B cell (primary cell): Measurements from ENCODE around the gene POC1B. TPM values are rescaled to one million over a fixed set of nuclear protein-coding genes. Genes with fewer than 3 reads are reported as not detected.
"Not testable (repeated sequence)": the region's sequence is repeated elsewhere in the genome, so short reads cannot be mapped to it uniquely, and the experiment has no call there.

Experiments
- ATAC-seq: fragments of 200-7000 bp; cut with Tn5 transposase; one replicate; pipeline ENCODE4 v1.10.0; 2021; ENCODE audit warnings: low read depth, mild to moderate bottlenecking, moderate number of reproducible peaks, moderate library complexity
- CTCF ChIA-PET: fragments of 350-600 bp; sonication (Branson Sonifier 250); formaldehyde crosslinking; loops from one replicate; lab custom pipeline; 2021; ENCODE audit warnings: antibody characterized with exemption, inconsistent platforms; lab: Charles Lee
- POLR2A ChIA-PET: fragments of 350-600 bp; sonication (Branson Sonifier 250); formaldehyde crosslinking; loops from one replicate; lab custom pipeline; 2021; ENCODE audit warnings: antibody characterized with exemption; lab: Charles Lee
- DNase-seq: peaks from one replicate; pipeline ENCODE4 v3.0.0; 2013
- H2AFZ ChIP-seq: 2 replicates; pipeline ENCODE4 v1.6.1; 2012; ENCODE audit warnings: mild to moderate bottlenecking, low read depth, low read length; ENCODE audit not compliant: insufficient read depth, poor library complexity, severe bottlenecking
- H3K27ac ChIP-seq, 2 donors: 1 replicate in 1 of 2; 2 replicates in 1 of 2; pipeline ENCODE4 v1.5.1; 2012 to 2013; ENCODE audit warnings: low read length in 2 of 2, mild to moderate bottlenecking in 2 of 2, moderate library complexity in 1 of 2
- H3K27me3 ChIP-seq, 4 experiments: fragments of 200-600 bp in 1 of 4; sonication (generic) in 1 of 4; replicated peaks in 1 of 4; 1 replicate in 2 of 4; 2 replicates in 2 of 4; pipeline versions ENCODE4 v1.6.1 to v1.7.0; 2013 to 2016; ENCODE audit warnings: low read length in 3 of 4, mild to moderate bottlenecking in 2 of 4, mixed read lengths in 1 of 4, moderate library complexity in 1 of 4; ENCODE audit not compliant: insufficient read depth in 4 of 4, control insufficient read depth in 3 of 4; ENCODE audit errors: control extremely low read depth in 1 of 4
- H3K36me3 ChIP-seq, 2 experiments: replicated peaks in 1 of 2; 1 replicate in 1 of 2; 2 replicates in 1 of 2; pipeline versions ENCODE4 v1.6.1 to v1.7.1; 2013; ENCODE audit warnings: low read length in 1 of 2; ENCODE audit not compliant: insufficient read depth in 2 of 2, control insufficient read depth in 1 of 2; ENCODE audit errors: control extremely low read depth in 1 of 2, extremely low read depth in 1 of 2
- H3K4me1 ChIP-seq, 2 donors: fragments of 200-600 bp in 1 of 2; sonication (generic) in 1 of 2; 1 replicate in 1 of 2; 2 replicates in 1 of 2; pipeline versions ENCODE4 v1.5.1 to v1.6.1; 2013 to 2017; ENCODE audit warnings: low read length in 2 of 2; ENCODE audit not compliant: control insufficient read depth in 2 of 2, insufficient read depth in 2 of 2
- H3K4me2 ChIP-seq: replicated peaks from 2 replicates; pipeline ENCODE3; 2012; ENCODE audit warnings: mild to moderate bottlenecking, low read depth, low read length; ENCODE audit not compliant: poor library complexity, severe bottlenecking
- H3K4me3 ChIP-seq, 5 experiments: fragments of 200-600 bp in 1 of 5; sonication (generic) in 1 of 5; 1 replicate in 3 of 5; 2 replicates in 2 of 5; pipeline versions ENCODE4 v1.5.1 to v1.7.0; 2011 to 2016; ENCODE audit warnings: low read length in 4 of 5, mild to moderate bottlenecking in 4 of 5, low read depth in 2 of 5, control low read depth in 1 of 5, moderate library complexity in 1 of 5; ENCODE audit not compliant: insufficient read depth in 1 of 5; ENCODE audit errors: control extremely low read depth in 1 of 5, extremely low read depth in 1 of 5
- H3K79me2 ChIP-seq: fragments of 200-600 bp; sonication (generic); one replicate; pipeline ENCODE4 v1.6.0; 2016; ENCODE audit warnings: low read length; ENCODE audit not compliant: control insufficient read depth, insufficient read depth
- H3K9ac ChIP-seq: fragments of 200-600 bp; sonication (generic); 2 replicates; pipeline ENCODE4 v1.6.1; 2017; ENCODE audit warnings: mild to moderate bottlenecking, low read length, moderate library complexity
- H3K9me3 ChIP-seq, 3 donors: one replicate each; pipeline versions ENCODE4 v1.6.1 to v1.7.1; 2013; ENCODE audit warnings: low read length in 2 of 3; ENCODE audit not compliant: control insufficient read depth in 2 of 3, insufficient read depth in 1 of 3; ENCODE audit errors: control extremely low read depth in 1 of 3
- H4K20me1 ChIP-seq: 2 replicates; pipeline ENCODE4 v1.6.0; 2012; ENCODE audit warnings: mild to moderate bottlenecking, low read length; ENCODE audit not compliant: insufficient read depth, control insufficient read depth, poor library complexity, severe bottlenecking
- H3K27ac Mint-ChIP-seq: one replicate; pipeline ENCODE4 v1.8.0; 2021; ENCODE audit warnings: mixed read lengths
- H3K27me3 Mint-ChIP-seq: one replicate; pipeline ENCODE4 v1.8.0; 2021; ENCODE audit warnings: mixed read lengths
- H3K4me1 Mint-ChIP-seq: one replicate; pipeline ENCODE4 v1.8.0; 2021; ENCODE audit warnings: mixed read lengths
- H3K4me3 Mint-ChIP-seq: one replicate; pipeline ENCODE4 v1.8.0; 2021; ENCODE audit warnings: mixed read lengths
- H3K9me3 Mint-ChIP-seq: one replicate; pipeline ENCODE4 v1.8.0; 2022; ENCODE audit warnings: mixed read lengths; ENCODE audit not compliant: insufficient read depth
- EZH2 ChIP-seq: IDR thresholded peaks from 2 replicates; pipeline ENCODE4 v1.6.1; 2012; ENCODE audit warnings: borderline replicate concordance, low read depth, mild to moderate bottlenecking, moderate library complexity, low read length; ENCODE audit not compliant: insufficient read depth, poor library complexity, severe bottlenecking
- WGBS: methylation state at CpG from one replicate; pipeline ENCODE4 v1.1.5; 2013; ENCODE audit warnings: missing lambda C conversion rate; ENCODE audit not compliant: insufficient coverage; 5-methylcytosine and 5-hydroxymethylcytosine counted together
- intact Hi-C: fragments of 100-400 bp; cut with micrococcal nuclease; formaldehyde crosslinking; loops from one replicate; pipeline ENCODE4 v1.10.0; 2022
- polyA plus RNA-seq: library from polyadenylated mRNA; depleted of rRNA; stranded (reverse); fragments of >200 nt; gene quantifications from 2 replicates; pipeline ENCODE4 v1.2.3, GENCODE V29; 2012
- total RNA-seq, 2 donors: library from RNA; stranded (reverse); fragments of 120-200 nt in 1 of 2; gene quantifications; 1 replicate in 1 of 2; 2 replicates in 1 of 2; pipeline versions ENCODE4 v1.2.3 to v1.2.4, GENCODE V29; 2013 to 2022
- TF ChIP-seq, protein P1 (sequence below): fragments of 200-600 bp; IDR thresholded peaks from one replicate; pipeline ENCODE4 v1.8.0; 2022; ENCODE audit warnings: antibody characterized with exemption, mild to moderate bottlenecking

The POC1B gene
- total and polyA plus RNA-seq, 2 donors (not counting 1 experiment from before 2014, with no cell fraction given) = 12.0 to 39.5 TPM

DNA sequence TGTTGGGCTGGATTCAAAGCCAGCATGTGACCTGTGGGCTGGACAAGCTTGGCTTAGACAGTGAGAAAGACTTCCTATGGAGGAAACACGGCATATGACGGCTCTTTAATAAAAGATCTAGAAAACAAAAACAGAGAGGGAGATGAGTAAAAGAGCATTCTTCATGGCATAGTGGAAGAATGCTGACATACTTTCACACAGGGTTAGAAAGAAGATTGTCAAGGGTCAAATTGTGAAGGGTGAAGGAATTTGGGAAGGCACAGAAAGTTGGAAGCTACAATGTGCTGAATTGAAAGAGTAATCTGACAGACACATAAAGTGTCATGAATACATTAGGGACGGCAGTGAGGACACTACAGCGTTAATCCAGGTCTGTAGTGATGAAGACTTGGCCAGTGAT, 64.7 kb downstream of the POC1B start:
- Histone ChIP-seq H3K9ac (no peak overlapping the region), H2AFZ (no peak overlapping the region), H3K4me1 (peaks cover 5 to 7% of the 10 kb centered on the region in 2 donors), H3K4me3 (no peak overlapping the region), H3K4me2 (no peak overlapping the region), H3K27ac (no peak overlapping the region), H3K9me3 (no peaks in the 10 kb centered on the region), H3K36me3 (peaks cover 0 to 4% of the 10 kb centered on the region in 2 experiments), H4K20me1 (no peaks in the 10 kb centered on the region), H3K27me3 (no peaks in the 10 kb centered on the region), H3K79me2 (no peaks in the 10 kb centered on the region)
- Mint-ChIP-seq H3K27ac (no peak overlapping the region), H3K4me3 (no peak overlapping the region), H3K4me1 (peaks cover 12% of the 10 kb centered on the region), H3K9me3 (no peaks in the 10 kb centered on the region), H3K27me3 (no peaks in the 10 kb centered on the region)
- ATAC-seq (no peak), DNase-seq (no peak)
- intact Hi-C loops = loop anchor here (1.0 to 10.0 kb wide), 3 partner anchors 410 to 1484 kb away; no protein-coding TSS in a partner anchor
- ChIA-PET POLR2A (interaction anchor here (1.5 kb wide), 1 partner anchor 109 kb away, joined by 3 read pairs; no protein-coding TSS in a partner anchor), CTCF (interaction anchor here (0.8 to 7.4 kb wide), 20 partner anchors 10 to 442 kb away, joined by 3 to 129 read pairs (median 8); partner anchors contain the start of gene POC1B)
- TF ChIP-seq, protein P1, sequence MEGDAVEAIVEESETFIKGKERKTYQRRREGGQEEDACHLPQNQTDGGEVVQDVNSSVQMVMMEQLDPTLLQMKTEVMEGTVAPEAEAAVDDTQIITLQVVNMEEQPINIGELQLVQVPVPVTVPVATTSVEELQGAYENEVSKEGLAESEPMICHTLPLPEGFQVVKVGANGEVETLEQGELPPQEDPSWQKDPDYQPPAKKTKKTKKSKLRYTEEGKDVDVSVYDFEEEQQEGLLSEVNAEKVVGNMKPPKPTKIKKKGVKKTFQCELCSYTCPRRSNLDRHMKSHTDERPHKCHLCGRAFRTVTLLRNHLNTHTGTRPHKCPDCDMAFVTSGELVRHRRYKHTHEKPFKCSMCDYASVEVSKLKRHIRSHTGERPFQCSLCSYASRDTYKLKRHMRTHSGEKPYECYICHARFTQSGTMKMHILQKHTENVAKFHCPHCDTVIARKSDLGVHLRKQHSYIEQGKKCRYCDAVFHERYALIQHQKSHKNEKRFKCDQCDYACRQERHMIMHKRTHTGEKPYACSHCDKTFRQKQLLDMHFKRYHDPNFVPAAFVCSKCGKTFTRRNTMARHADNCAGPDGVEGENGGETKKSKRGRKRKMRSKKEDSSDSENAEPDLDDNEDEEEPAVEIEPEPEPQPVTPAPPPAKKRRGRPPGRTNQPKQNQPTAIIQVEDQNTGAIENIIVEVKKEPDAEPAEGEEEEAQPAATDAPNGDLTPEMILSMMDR = no peak
- no peak for TF ChIP-seq EZH2
- WGBS = 95% methylated on average over 2 of the region's 4 CpGs

DNA sequence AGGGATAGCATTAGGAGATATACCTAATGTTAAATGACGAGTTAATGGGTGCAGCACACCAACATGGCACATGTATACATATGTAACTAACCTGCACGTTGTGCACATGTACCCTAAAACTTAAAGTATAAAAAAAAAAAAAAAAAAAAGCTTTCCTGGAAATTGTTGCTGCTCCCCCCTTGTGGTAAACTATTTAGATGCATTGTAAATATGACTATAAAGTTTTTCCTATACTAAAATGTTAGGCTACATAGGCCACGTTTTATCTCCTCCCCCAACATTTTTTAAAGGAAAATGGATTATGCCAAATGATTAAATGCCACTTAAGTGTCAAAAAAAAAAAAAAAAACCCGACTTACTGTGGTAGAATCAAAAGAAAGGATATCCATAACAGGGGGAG, 66.6 kb downstream of the POC1B start:
- not testable (repeated sequence) for H2AFZ ChIP-seq, ATAC-seq, DNase-seq

More for the DNA sequence above, 66.6 kb downstream of the POC1B start:
- H3K79me2 ChIP-seq, H3K9me3 Mint-ChIP-seq, H3K27me3 Mint-ChIP-seq, H3K4me1 ChIP-seq, intact Hi-C loops, H3K4me3 ChIP-seq, H3K27me3 ChIP-seq, H3K4me1 Mint-ChIP-seq, H3K27ac ChIP-seq, H3K9ac ChIP-seq, H4K20me1 ChIP-seq, H3K4me2 ChIP-seq, H3K9me3 ChIP-seq, H3K36me3 ChIP-seq, H3K27ac Mint-ChIP-seq, H3K4me3 Mint-ChIP-seq: not testable (repeated sequence)
- WGBS = no CpG with 5 or more reads among the region's 4 CpGs
- POLR2A ChIA-PET = interaction anchor here (0.7 kb wide), 1 partner anchor 225 kb away, joined by 5 read pairs; no protein-coding TSS in a partner anchor
- CTCF ChIA-PET = interaction anchor here (0.5 to 7.4 kb wide), 6 partner anchors 10 to 440 kb away, joined by 3 to 129 read pairs (median 4); partner anchors contain the start of gene GALNT4
